Mucosa of descending colon (tissue), 3 donors: Measurements from ENCODE around the gene CCDC169. TPM values are rescaled to one million over a fixed set of nuclear protein-coding genes. Genes with fewer than 3 reads are reported as not detected.
"Not testable (repeated sequence)": the region's sequence is repeated elsewhere in the genome, so short reads cannot be mapped to it uniquely, and the experiment has no call there.

Experiments used
- ATAC-seq: fragments of 200-7000 bp; cut with Tn5 transposase; one replicate; pipeline ENCODE4 v1.9.1; 2020; ENCODE audit warnings: mild to moderate bottlenecking, moderate library complexity
- DNase-seq, 3 donors: peaks; one replicate each; pipeline ENCODE4 v3.0.0-alpha.2; 2020
- H3K36me3 ChIP-seq: fragments of 200-600 bp; one replicate; pipeline ENCODE4 v1.8.0; 2021; ENCODE audit warnings: low read depth, mild to moderate bottlenecking
- H3K4me1 ChIP-seq: fragments of 200-600 bp; one replicate; pipeline ENCODE4 v1.8.0; 2021; ENCODE audit warnings: low read depth, mild to moderate bottlenecking
- H3K4me3 ChIP-seq: fragments of 200-600 bp; one replicate; pipeline ENCODE4 v1.8.0; 2021; ENCODE audit warnings: mild to moderate bottlenecking
- H3K9me3 ChIP-seq: fragments of 200-600 bp; one replicate; pipeline ENCODE4 v1.8.0; 2021; ENCODE audit warnings: mild to moderate bottlenecking
- CTCF ChIP-seq: fragments of 200-600 bp; IDR thresholded peaks from one replicate; pipeline ENCODE4 v1.8.0; 2022; ENCODE audit warnings: antibody characterized with exemption, mild to moderate bottlenecking
- intact Hi-C, 2 donors: fragments of 100-400 bp; cut with DNase I in 1 of 2; cut with micrococcal nuclease in 1 of 2; formaldehyde crosslinking; loops; one replicate each; pipeline versions ENCODE4 v1.11.0 to v1.11.1; 2022; cut with DNase I, micrococcal nuclease
- total RNA-seq, 3 donors: library from RNA; stranded (reverse); fragmentation: NEBNext Ultra II Directional in 2 of 3; extraction: Animal tissue kit (Norgen Biotek cat#: 25700) in 2 of 3; gene quantifications; one replicate each; pipeline versions ENCODE4 v1.2.1 to v1.2.4, GENCODE V29; 2021 to 2023
- donor health status: DM: no; HTN: no; CAD: no; lungs with moderate emphysema.
- donor health status: DM: no; HTN: no; CAD: no.
- donor health status: DM: no; HTN: yes; CAD: no.

Gene CCDC169
- total RNA-seq, 3 donors from 2014 or later, result 0.26 to 6.8 (median 0.84) TPM

- no peak for ATAC-seq
- TF ChIP-seq CTCF, result no peak
- Histone ChIP-seq H3K4me1 (no peaks in the 10 kb centered on the region), H3K9me3 (no peaks in the 10 kb centered on the region), H3K4me3 (no peak overlapping the region), H3K36me3 (no peaks in the 10 kb centered on the region)
- intact Hi-C loops, result no loop called here
- DNase-seq, result no peak
These were observed 40.5 kb upstream of the CCDC169 start for GRCh38 chr13:36337938-36338641.

GRCh38 chr13:36332986-36333385 is 35.4 kb upstream of the CCDC169 start:
- no peak for TF ChIP-seq CTCF
- Histone ChIP-seq H3K4me1 (no peaks in the 10 kb centered on the region), H3K4me3 (no peak overlapping the region), H3K36me3 (no peaks in the 10 kb centered on the region), H3K9me3 (no peaks in the 10 kb centered on the region)
- ATAC-seq, result no peak
- no peak for DNase-seq
- intact Hi-C loops, result no loop called here

- intact Hi-C loops, result not testable (repeated sequence)
These were observed 34.6 kb upstream of the CCDC169 start for GRCh38 chr13:36332255-36332654.

GRCh38 chr13:36331280-36331679 is 33.7 kb upstream of the CCDC169 start:
- no peak for ATAC-seq

More at GRCh38 chr13:36332255-36332654, 34.6 kb upstream of the CCDC169 start:
- not testable (repeated sequence) for ATAC-seq, H3K4me1 ChIP-seq, H3K4me3 ChIP-seq, DNase-seq, H3K36me3 ChIP-seq, H3K9me3 ChIP-seq

GRCh38 chr13:36329361-36329760 is 31.7 kb upstream of the CCDC169 start:
- Histone ChIP-seq H3K9me3 (no peaks in the 10 kb centered on the region), H3K4me3 (no peak overlapping the region), H3K4me1 (no peaks in the 10 kb centered on the region), H3K36me3 (no peaks in the 10 kb centered on the region)
- intact Hi-C loops, result no loop called here
- no peak for TF ChIP-seq CTCF
- DNase-seq (no peak), ATAC-seq (no peak)

More at GRCh38 chr13:36331280-36331679, 33.7 kb upstream of the CCDC169 start:
- intact Hi-C loops, result no loop called here
- H3K9me3 ChIP-seq, result no peaks in the 10 kb centered on the region
- no peak for DNase-seq
- no peaks in the 10 kb centered on the region for H3K36me3 ChIP-seq
- no peak for TF ChIP-seq CTCF
- no peaks in the 10 kb centered on the region for H3K4me1 ChIP-seq
- H3K4me3 ChIP-seq, result no peak overlapping the region

GRCh38 chr13:36328821-36329220 is 31.2 kb upstream of the CCDC169 start:
- Histone ChIP-seq H3K36me3 (no peaks in the 10 kb centered on the region), H3K4me3 (no peak overlapping the region), H3K9me3 (no peaks in the 10 kb centered on the region), H3K4me1 (no peaks in the 10 kb centered on the region)
- TF ChIP-seq CTCF, result no peak
- ATAC-seq (no peak), DNase-seq (no peak)
- intact Hi-C loops, result no loop called here
